ENCODE measurements around the gene ZMYND10. TPM values are rescaled to one million over a fixed set of nuclear protein-coding genes. Genes with fewer than 3 reads are reported as not detected.

ZMYND10 gene
- total RNA-seq, 2 donors from 2014 or later = 0.37 to 1.5 TPM

DNA sequence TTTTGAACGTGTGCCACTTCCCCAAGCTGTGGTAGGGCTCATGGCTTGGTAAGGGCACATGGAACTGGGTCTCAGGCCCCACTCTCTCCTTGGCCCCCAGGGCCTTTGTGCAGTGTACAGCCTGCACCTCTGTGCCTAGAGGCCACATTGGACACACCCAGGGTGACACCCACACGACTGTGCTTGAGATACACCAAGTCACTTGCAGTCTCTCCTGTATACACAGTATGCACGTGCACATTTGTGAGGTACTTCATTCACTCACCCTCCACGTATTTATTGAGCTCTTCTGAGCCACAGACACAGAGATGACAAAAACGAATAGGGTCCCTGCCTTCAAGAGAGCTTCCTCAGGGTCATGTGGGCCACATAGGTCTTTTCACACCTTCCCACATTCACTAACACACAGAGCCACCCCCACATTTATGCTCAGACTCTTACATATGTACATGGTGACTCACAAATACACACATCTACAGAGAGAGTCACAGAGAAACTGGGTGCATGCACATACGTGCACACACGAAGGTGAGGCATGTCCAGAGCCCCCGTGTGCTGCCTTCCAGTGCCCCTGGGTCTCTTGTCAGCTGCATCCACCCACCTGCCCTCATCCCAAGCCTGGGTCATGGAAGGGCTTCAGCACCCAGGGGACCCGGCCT lies 23.6 kb upstream of the ZMYND10 start:
- Histone ChIP-seq H3K9ac (ENCODE audit: low read depth in 2 of 2, low read length in 2 of 2) (no peak overlapping the region), H3K36me3 (no peaks in the 10 kb centered on the region), H3K4me1 (no peaks in the 10 kb centered on the region), H3K27ac (no peak overlapping the region), H3K4me3 (no peak overlapping the region), H3K27me3 (no peaks in the 10 kb centered on the region), H3K9me3 (no peaks in the 10 kb centered on the region)
- intact Hi-C loops (cut with DNase I) = loop anchor here (5.0 kb wide), 1 partner anchor 178 kb away; no protein-coding TSS in a partner anchor
- TF ChIP-seq, protein P1, sequence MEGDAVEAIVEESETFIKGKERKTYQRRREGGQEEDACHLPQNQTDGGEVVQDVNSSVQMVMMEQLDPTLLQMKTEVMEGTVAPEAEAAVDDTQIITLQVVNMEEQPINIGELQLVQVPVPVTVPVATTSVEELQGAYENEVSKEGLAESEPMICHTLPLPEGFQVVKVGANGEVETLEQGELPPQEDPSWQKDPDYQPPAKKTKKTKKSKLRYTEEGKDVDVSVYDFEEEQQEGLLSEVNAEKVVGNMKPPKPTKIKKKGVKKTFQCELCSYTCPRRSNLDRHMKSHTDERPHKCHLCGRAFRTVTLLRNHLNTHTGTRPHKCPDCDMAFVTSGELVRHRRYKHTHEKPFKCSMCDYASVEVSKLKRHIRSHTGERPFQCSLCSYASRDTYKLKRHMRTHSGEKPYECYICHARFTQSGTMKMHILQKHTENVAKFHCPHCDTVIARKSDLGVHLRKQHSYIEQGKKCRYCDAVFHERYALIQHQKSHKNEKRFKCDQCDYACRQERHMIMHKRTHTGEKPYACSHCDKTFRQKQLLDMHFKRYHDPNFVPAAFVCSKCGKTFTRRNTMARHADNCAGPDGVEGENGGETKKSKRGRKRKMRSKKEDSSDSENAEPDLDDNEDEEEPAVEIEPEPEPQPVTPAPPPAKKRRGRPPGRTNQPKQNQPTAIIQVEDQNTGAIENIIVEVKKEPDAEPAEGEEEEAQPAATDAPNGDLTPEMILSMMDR (IDR thresholded peaks at IDR 0.05) = no peak
- no peak for DNase-seq

DNA sequence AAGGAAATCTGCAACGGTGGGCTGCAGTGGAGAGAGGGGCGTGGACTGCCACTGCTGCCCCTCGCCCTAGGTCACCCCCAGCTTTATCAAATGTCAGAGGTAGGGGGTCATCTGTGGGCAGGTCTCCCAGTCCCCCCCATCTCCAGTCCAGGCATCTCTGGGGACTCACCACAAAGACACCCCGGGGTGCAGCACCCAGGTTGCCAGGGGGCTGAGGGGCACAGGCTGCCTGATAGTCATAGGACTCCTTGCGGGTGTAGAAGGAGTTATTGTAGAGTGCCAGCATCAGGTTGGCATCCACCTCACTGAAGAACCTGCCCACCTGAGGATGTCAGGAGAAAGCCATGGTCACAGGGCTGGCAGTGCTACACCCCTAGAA lies 20.3 kb upstream of the ZMYND10 start:
- intact Hi-C loops (cut with DNase I) = loop anchor here (5.0 kb wide), 1 partner anchor 181 kb away; no protein-coding TSS in a partner anchor
- no peak overlapping the region for H3K27ac ChIP-seq
- peak overlapping the region; percentile 62 to 84 for H3K9ac ChIP-seq (ENCODE audit: low read depth in 2 of 2, low read length in 2 of 2)
- no peaks in the 10 kb centered on the region for H3K27me3 ChIP-seq
- H3K4me1 ChIP-seq = no peaks in the 10 kb centered on the region
- DNase-seq = no peak
- H3K9me3 ChIP-seq = no peaks in the 10 kb centered on the region
- TF ChIP-seq, protein P1 (IDR thresholded peaks at IDR 0.05) = no peak
- no peaks in the 10 kb centered on the region for H3K36me3 ChIP-seq
- H3K4me3 ChIP-seq = peak overlapping the region; percentile 66

DNA sequence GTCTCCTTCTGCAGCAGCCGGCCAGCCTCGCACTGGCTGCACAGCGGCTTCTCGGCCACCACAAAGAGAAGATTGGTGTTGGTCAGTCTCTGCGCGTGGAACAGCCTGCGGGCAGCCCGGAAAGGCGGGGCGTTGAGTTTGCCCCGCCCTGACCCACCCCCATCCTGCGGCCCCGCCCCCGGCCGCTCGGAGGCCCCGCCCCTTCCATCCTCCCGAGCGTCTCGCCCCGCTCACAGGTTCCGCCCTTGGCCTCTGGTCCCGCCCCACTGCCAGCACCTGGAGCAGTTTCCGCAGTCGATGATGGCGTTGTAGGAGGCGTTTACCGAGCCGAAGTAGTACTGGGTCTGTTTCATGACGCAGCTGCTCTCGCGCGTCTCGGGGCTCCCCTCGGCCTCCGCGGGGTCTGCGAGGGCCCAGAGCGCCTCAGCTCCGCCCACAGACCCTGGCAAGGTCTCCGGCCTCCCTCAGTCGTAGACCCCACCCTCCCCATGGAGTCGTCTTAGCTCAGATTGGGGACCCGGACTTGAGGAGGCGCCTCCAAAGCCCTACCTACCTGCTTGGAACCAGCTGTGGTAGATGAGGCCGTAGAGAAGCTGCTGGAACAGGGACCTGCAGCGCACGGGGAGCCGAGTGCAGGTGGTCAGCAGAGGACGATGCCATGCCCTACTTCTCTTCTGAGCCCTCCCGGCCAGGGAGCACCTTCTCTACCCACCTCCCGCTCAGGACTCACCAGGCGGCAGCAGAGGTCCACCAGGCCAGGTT lies 19.7 kb upstream of the ZMYND10 start:
- Histone ChIP-seq H3K36me3 (no peaks in the 10 kb centered on the region), H3K27me3 (no peaks in the 10 kb centered on the region), H3K9ac (ENCODE audit: low read depth in 2 of 2, low read length in 2 of 2) (peak overlapping the region; percentile 62 to 84), H3K27ac (peak overlapping the region; percentile 70), H3K9me3 (no peaks in the 10 kb centered on the region), H3K4me1 (no peaks in the 10 kb centered on the region), H3K4me3 (peak overlapping the region; percentile 66)
- DNase-seq = peak; percentile 97
- TF ChIP-seq, protein P1 (IDR thresholded peaks at IDR 0.05) = no peak
- intact Hi-C loops (cut with DNase I) = loop anchor here (5.0 kb wide), 1 partner anchor 182 kb away; no protein-coding TSS in a partner anchor

DNA sequence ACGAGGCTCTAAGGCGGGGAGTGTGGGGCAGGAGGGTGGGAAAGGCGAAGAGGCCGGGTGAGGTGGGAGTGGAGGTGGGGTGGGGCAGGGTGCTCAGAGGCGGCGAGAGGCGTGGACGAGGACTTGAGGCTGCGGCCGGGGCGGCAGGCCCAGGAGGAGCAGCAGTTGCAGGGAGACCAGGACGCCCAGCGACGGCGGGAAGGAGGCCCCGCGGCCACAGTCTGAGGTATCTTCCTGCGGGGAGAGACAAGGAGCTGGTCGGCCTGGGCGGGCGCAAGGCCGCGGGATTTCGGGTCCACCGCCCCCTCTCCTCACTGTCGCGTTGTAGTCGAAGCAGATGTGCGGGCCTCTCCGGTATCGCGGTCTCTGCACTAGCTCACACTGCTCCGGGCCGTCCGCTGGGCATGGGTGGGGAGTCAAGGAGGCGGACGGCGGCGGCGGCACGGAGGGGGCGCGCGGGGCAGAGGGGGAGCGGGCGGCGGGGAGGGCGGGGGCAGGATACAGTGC lies 19.1 kb upstream of the ZMYND10 start:
- intact Hi-C loops (cut with DNase I) = loop anchor here (5.0 kb wide), 1 partner anchor 183 kb away; no protein-coding TSS in a partner anchor
- TF ChIP-seq, protein P1 (IDR thresholded peaks at IDR 0.05) = no peak
- Histone ChIP-seq H3K27me3 (no peaks in the 10 kb centered on the region), H3K36me3 (no peaks in the 10 kb centered on the region), H3K9me3 (no peaks in the 10 kb centered on the region), H3K9ac (ENCODE audit: low read depth in 2 of 2, low read length in 2 of 2) (peak overlapping the region in 1 of 2 donors; percentile 67), H3K4me3 (peak overlapping the region; percentile 66), H3K27ac (no peak overlapping the region), H3K4me1 (no peaks in the 10 kb centered on the region)
- DNase-seq = peak; percentile 51

DNA sequence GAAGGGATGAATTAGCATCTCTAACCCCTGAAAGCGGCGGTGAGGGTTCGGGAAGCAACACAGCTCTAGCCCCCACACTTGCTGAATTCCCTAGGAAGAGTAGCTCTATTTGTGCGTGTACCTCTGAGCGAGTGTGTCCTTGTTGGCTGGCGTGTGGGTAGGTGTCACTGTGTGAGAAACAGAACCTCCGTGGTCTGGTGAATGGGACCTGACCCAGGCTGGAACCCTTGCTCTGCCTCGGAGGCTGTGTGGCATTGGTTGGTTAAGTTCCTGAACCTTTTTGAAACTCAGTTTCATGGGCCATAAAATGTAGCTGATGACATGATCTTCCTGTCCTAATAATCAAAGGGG lies 14.2 kb upstream of the ZMYND10 start:
- peak overlapping the region in 1 of 2 donors; percentile 89 for H3K9ac ChIP-seq (ENCODE audit: low read depth in 2 of 2, low read length in 2 of 2)
- DNase-seq = no peak

More for the DNA sequence above, 14.2 kb upstream of the ZMYND10 start:
- Histone ChIP-seq H3K27ac (no peak overlapping the region), H3K4me3 (peak overlapping the region; percentile 89), H3K4me1 (peaks cover 23% of the 10 kb centered on the region), H3K36me3 (peaks cover 6% of the 10 kb centered on the region), H3K27me3 (no peaks in the 10 kb centered on the region), H3K9me3 (no peaks in the 10 kb centered on the region)
- intact Hi-C loops (cut with DNase I) = no loop called here
- TF ChIP-seq, protein P1 (IDR thresholded peaks at IDR 0.05) = no peak
